ENCODE data around the gene SLC12A6. TPM values are rescaled to one million over a fixed set of nuclear protein-coding genes. Genes with fewer than 3 reads are reported as not detected.

SLC12A6 gene
- total and polyA plus RNA-seq, 5 donors = 8.1 to 21.2 (median 15.7) TPM

DNA sequence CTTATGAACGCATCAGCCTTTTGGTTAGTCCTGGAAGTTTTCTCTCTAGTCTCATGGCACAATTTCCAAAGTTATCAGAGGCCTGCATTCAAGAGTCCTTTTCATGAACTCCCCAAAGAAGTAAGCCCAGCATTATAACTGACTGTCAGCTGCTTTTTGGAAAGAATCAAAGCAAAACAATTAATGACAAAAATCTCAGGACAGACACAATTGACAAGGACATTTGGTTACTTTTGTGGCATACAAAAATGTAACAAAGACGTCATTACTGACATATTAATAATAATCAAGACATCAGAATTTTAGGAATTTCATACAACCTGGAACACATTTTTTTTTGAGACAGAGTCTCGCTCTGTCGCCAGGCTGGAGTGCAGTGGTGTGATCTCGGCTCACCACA, 148.9 kb downstream of the SLC12A6 start:
- DNase-seq (no peak), ATAC-seq (no peak)
- Histone ChIP-seq H3K9me3 (ENCODE audit: control insufficient read depth, low read length) (no peaks in the 10 kb centered on the region), H3K4me3 (ENCODE audit: low read length) (no peak overlapping the region), H3K4me1 (ENCODE audit: control insufficient read depth, insufficient read depth, low read length) (no peaks in the 10 kb centered on the region), H3K27ac (ENCODE audit: low read length) (no peak overlapping the region), H3K27me3 (ENCODE audit: control insufficient read depth, insufficient read depth) (no peaks in the 10 kb centered on the region)
- intact Hi-C loops (cut with DNase I) = loop anchor here in 1 of 4 donors (10.0 kb wide), 1 partner anchor 54 kb away; no protein-coding TSS in a partner anchor
- WGBS = 76% methylated on average over 5 of the region's 5 CpGs

DNA sequence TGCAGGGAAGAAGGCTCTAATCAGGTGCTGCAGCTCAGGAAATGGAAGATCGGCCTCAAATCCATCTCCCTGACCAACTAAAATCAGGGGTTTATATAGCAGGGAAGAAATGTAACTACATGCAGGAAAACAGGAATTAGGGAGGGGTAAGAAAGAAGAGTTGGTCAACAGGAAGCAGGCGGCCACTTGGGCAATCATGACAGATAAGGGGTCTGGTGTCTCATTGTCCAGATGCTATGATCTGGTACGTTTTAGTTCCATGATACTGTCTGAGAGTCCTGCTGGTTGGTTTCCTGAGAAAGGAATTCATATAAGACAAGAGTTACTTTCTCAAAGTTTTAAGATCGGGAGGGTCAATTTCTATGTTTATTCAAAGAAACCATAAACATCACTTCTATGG, 151.9 kb downstream of the SLC12A6 start:
- intact Hi-C loops (cut with DNase I) = loop anchor here in 1 of 4 donors (10.0 kb wide), 1 partner anchor 51 kb away; no protein-coding TSS in a partner anchor
- Histone ChIP-seq H3K27me3 (ENCODE audit: control insufficient read depth, insufficient read depth) (no peaks in the 10 kb centered on the region), H3K27ac (ENCODE audit: low read length) (no peak overlapping the region), H3K9me3 (ENCODE audit: control insufficient read depth, low read length) (no peaks in the 10 kb centered on the region), H3K4me3 (ENCODE audit: low read length) (no peak overlapping the region), H3K4me1 (ENCODE audit: control insufficient read depth, insufficient read depth, low read length) (no peaks in the 10 kb centered on the region)
- WGBS = 61% methylated on average over 4 of the region's 4 CpGs
- DNase-seq (no peak), ATAC-seq (no peak)

DNA sequence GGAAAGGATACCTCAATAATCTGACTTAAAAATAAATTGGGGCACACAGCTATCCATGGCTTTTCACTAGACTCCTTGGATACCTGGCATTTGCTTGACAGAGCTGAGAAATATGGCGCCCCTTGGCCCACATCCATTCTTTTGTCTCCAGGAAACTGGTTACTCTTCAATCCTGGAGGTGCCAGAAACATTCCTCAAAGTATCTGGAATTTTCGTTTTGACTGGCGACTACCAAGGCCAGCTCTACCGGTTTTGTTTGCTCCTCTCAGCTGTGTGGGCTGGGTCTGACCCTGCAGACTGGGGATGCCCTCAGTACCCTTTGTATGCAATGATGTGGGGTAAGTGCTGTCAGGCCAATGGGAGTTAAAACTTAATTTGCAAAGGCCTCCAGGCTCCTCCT, 154.6 kb downstream of the SLC12A6 start:
- intact Hi-C loops (cut with DNase I) = loop anchor here in 1 of 4 donors (10.0 kb wide), 1 partner anchor 48 kb away; no protein-coding TSS in a partner anchor
- ATAC-seq = no peak
- 58% methylated on average over 4 of the region's 4 CpGs for WGBS

More for the DNA sequence above, 154.6 kb downstream of the SLC12A6 start:
- Histone ChIP-seq H3K9me3 (ENCODE audit: control insufficient read depth, low read length) (no peaks in the 10 kb centered on the region), H3K27me3 (ENCODE audit: control insufficient read depth, insufficient read depth) (no peaks in the 10 kb centered on the region), H3K4me1 (ENCODE audit: control insufficient read depth, insufficient read depth, low read length) (no peaks in the 10 kb centered on the region), H3K4me3 (ENCODE audit: low read length) (no peak overlapping the region), H3K27ac (ENCODE audit: low read length) (no peak overlapping the region)
- DNase-seq = no peak

Small RNA genes within 50 kb of the gene (microRNA-seq; reads per million reads assigned to microRNA genes)
- gene MIR1233-1 = 0 reads per million in 2 donors

Other genes starting within 250 kb of the SLC12A6 start
- 10 to 100 TPM; 66.0 to 90.0 (median 72.8) TPM for gene EMC7, start 235.9 kb downstream of the SLC12A6 start, total RNA-seq
- 109 TPM for gene EMC7, start 235.9 kb downstream of the SLC12A6 start, polyA plus RNA-seq
- gene PGBD4, start 235.7 kb downstream of the SLC12A6 start, total RNA-seq = 1 to 10 TPM; 2.2 to 2.9 (median 2.7) TPM
- 1.5 TPM for gene PGBD4, start 235.7 kb downstream of the SLC12A6 start, polyA plus RNA-seq
- 10 to 100 TPM; 18.3 to 26.1 (median 21.5) TPM for gene KATNBL1, start 127.7 kb downstream of the SLC12A6 start, total RNA-seq
- 12.0 TPM for gene KATNBL1, start 127.7 kb downstream of the SLC12A6 start, polyA plus RNA-seq
- 10 to 100 TPM; 73.9 to 84.0 (median 83.8) TPM for gene EMC4, start 112.8 kb downstream of the SLC12A6 start, total RNA-seq
- gene EMC4, start 112.8 kb downstream of the SLC12A6 start, polyA plus RNA-seq = 155 TPM
- 100 to 1,000 TPM in 3 of 4 donors, 10 to 100 TPM in 1; 87.2 to 122 (median 106) TPM for gene NOP10, start 5.4 kb upstream of the SLC12A6 start, total RNA-seq
- gene NOP10, start 5.4 kb upstream of the SLC12A6 start, polyA plus RNA-seq = 206 TPM
- not detected for gene NUTM1, start 5.5 kb upstream of the SLC12A6 start, total RNA-seq
- not detected for gene NUTM1, start 5.5 kb upstream of the SLC12A6 start, polyA plus RNA-seq
- gene LPCAT4, start 29.4 kb upstream of the SLC12A6 start, total RNA-seq = 10 to 100 TPM; 24.1 to 44.9 (median 39.7) TPM
- 36.8 TPM for gene LPCAT4, start 29.4 kb upstream of the SLC12A6 start, polyA plus RNA-seq
- gene GOLGA8A, start 100.0 kb upstream of the SLC12A6 start, total RNA-seq = 10 to 100 TPM; 18.3 to 26.3 (median 23.5) TPM
- gene GOLGA8A, start 100.0 kb upstream of the SLC12A6 start, polyA plus RNA-seq = 22.5 TPM
- gene GOLGA8B, start 245.9 kb upstream of the SLC12A6 start, total RNA-seq = 10 to 100 TPM; 11.9 to 43.6 (median 24.9) TPM
- gene GOLGA8B, start 245.9 kb upstream of the SLC12A6 start, polyA plus RNA-seq = 21.0 TPM

Data from right cardiac atrium (tissue), 5 donors.